DLD1 (cell line): ENCODE results near the gene PCDH9.

Experiments used
- in situ Hi-C: cut with HindIII; loops from 2 replicates; pipeline ENCODE4 v1.10.0; 2017; ENCODE audit warnings: low sequenced_read_pairs

Gene PCDH9

DNA sequence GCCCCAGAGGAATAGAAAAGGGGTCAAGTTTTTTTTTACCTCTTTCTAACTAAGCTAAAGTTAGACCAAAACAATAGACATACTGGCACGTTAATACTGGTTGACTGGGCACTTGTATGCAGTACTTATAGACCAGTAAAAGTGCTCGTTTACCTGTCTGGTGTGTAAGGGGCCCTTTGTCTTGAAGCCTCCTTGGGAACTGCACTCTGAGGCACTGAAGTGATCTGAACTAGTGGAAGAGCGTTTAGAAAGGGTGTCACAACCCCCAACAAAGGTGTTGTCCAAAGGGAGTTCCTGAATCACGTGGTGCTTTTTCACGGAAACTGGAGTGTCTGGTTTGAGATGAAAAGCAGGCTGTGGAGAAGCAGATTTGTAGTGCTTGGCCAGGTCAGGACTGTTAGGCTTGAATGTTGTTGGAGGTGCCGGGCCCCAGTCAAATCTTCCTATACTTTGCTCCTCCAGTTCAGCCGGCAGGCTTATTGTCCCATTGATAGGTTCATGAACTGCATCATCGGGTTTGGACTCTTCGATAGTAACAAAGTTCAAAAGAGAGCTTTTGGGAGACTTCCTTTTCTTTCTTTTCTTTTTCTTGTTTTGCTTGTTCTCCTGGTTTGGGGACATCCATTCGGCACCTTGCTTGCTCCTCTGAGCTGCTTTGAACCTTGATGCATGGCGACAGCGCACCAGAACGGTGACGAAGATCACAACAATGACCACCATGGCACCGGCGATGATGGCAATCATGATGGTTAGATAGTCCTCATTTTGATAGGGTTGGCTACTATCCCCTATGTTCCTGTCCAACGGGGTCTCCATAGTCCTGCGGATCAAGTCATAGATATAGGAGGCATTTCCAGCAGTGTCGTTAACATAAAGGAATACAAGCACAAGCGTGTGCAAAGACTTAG, 4.6 kb downstream of the PCDH9 start:
- in situ Hi-C loops: no loop called here

DNA sequence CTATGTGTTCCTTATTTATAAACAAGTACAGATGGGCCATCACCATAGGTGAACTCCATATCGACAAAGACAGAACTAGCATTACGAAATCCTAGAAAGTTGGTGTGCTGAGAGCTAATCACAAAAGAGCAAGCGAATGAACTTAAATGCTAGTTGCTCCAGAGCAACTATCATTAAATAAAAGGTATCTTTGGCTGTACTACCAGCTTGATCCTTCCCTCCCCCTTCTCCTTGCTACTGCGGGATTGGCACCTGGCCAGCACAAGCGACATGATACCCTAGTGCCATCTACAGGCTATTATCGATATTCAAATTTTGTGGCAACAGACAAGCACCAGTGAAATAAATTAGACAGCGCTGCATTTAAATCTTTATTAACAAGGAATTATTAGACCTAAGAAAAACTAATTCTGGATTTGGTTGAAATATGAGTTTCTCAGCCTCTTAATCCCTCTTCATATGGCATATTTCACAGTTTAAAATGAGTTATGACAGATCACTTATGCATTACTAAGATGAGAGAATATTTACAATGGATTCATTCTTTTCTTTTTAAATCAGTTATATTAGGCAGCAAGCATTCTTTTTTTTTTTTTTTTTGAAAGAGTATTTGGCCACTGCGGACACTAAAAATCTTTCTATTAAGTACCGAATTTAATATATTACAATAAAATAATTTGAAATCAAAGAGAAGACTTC, 5.8 kb downstream of the PCDH9 start:
- in situ Hi-C loops: no loop called here

- in situ Hi-C loops: no loop called here
Observed at GRCh38 chr13:67223742-67224141, 6.4 kb downstream of the PCDH9 start.

DNA sequence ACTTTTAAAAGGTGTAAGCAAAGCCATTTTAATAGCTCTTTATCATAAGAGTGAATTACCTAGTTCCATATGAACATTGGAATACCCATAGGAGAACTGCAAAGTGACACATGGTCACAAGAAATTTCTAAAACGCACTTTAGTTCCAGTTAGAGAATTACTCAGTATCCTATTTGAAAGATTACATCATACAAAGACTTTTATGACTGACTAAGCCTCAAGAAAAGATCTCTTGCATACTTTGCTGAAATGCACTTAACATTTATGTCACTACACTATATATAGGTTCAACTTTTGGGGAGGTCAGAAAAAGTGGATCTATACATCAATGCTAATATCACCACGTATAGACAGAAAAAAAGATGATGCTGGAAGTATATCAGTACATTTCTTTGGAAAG, 7.1 kb downstream of the PCDH9 start:
- in situ Hi-C loops: no loop called here

GRCh38 chr13:67221630-67222226, 8.4 kb downstream of the PCDH9 start:
- in situ Hi-C loops: no loop called here

GRCh38 chr13:67219113-67219512, 11.0 kb downstream of the PCDH9 start:
- in situ Hi-C loops: no loop called here

GRCh38 chr13:67217880-67218279, 12.3 kb downstream of the PCDH9 start:
- in situ Hi-C loops: no loop called here

DNA sequence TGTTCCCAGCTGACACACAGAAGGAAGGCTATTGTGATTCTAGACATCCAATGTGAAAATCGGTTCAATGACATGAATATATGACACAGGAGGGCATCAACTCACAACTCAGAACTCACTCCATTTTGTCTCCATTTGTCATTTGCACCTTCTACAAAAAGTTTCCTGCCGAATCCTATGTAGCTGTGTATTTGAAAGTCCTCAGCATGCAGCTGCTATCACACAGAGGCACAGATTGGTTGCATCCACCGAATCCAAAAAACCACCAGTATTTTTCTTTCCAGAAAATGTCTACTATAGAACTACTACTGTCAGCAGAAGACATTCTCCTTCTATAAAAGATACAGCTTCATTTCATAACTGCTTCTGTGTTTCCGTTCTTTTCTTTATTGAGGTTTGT, 13.3 kb downstream of the PCDH9 start:
- in situ Hi-C loops: no loop called here

DNA sequence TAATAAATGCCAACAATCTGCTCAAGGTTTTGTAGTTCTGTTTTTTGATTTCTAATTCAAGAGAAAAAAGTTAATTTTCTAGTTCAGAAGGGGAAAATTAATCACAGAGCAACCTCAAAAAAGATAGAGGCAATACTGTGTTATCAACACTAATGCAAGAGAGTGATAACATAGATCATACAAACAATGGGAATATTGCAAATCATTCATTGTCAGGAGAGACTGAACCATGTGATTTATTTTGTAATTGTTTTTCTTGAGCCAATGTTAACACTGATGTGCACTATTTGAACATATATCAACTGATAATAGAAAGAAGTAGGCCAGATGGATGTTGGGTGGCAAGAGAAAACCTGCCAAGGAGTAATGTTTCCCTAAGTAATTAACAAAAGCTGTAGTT, 19.9 kb downstream of the PCDH9 start:
- in situ Hi-C loops: no loop called here

- in situ Hi-C loops: no loop called here
Observed at GRCh38 chr13:67208552-67208951, 21.6 kb downstream of the PCDH9 start.

GRCh38 chr13:67204764-67205163, 25.4 kb downstream of the PCDH9 start:
- in situ Hi-C loops: no loop called here

- in situ Hi-C loops: no loop called here
Observed at GRCh38 chr13:67200605-67201004, 29.5 kb downstream of the PCDH9 start.

GRCh38 chr13:67200183-67200582, 30.0 kb downstream of the PCDH9 start:
- in situ Hi-C loops: no loop called here

GRCh38 chr13:67197704-67198103, 32.4 kb downstream of the PCDH9 start:
- in situ Hi-C loops: no loop called here

DNA sequence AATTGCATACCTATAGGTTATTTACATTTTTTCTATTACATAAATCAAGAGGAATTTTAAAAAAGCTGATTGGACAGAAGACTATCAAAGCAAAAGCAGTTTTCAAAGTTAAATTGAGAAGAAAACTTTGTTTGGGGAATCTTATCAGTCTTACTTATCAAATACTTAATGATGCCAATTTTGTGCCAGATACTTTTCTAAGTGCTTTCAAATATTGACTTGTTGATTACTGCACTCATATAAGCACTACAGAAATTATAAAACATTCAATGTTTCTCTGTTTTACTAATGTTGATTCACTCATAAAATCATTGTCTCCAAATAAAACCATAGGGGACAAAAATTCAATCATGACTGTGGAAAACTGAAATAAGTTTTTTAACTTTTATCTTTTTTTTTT, 36.2 kb downstream of the PCDH9 start:
- in situ Hi-C loops: no loop called here

GRCh38 chr13:67192751-67193150, 37.4 kb downstream of the PCDH9 start:
- in situ Hi-C loops: no loop called here

DNA sequence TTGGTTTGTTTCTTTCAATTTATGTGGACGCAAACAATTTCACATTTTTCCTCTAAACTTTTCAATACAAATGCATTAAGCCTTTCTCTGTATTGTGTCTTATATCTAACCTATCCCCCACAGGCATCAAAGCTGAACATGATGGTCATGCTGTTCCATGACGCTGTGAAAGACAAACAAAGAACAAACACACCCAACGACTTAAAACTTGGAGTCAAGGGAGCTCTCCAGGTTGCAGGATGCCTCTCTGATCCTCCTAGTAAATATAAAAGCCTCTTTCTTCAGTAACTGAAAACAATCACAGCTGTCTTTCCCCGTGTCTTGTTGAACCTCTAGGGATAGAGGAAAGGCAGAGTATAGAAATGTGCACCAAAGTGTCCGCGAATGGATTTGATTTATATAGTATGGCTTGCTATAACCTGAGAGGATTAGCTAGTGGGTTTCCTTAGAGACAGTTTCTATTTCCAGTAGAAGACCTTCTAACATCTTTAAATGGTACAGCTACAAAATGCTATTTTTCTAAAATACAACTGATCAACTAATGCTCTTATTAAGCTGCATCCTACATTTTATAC, 43.1 kb downstream of the PCDH9 start:
- in situ Hi-C loops: no loop called here

DNA sequence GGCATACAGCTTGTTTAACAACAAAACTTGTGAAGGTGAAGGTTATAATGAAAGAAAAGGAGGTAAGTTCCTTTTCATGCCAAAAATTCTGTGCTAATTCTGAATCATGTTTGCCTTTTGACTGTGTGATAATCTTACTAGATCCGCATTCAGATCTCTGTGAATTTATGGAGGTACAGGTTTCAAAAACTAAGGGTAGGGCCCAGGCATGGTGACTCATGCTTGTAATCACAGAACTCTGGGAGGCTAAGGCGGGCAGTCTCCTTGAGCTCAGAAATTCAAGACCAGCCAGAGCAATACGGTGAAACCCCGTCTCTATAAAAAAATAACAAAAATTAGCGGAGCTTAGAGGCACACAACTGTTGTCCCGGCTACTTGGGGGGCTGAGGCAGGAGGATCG, 45.9 kb downstream of the PCDH9 start:
- in situ Hi-C loops: no loop called here

DNA sequence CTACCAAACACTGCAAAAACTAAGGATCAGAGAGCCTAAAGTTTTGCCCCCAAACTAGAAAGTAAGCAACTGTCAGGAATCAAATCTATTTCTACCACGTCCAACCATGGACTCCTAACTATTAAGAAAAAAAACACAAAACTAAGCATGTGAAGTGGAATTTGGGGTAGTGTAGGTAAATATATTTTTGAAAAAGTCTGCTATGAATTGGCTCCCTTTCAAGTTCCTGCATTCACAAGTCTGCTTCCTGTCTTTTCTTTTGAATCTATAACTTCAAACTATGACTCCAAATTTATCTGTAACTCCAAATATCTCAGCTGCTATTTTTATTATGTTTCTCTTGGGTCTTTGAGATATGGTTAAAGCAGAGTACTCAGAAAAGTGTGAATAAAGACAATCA, 47.0 kb downstream of the PCDH9 start:
- in situ Hi-C loops: no loop called here

GRCh38 chr13:67175836-67176459, 54.2 kb downstream of the PCDH9 start:
- in situ Hi-C loops: no loop called here

DNA sequence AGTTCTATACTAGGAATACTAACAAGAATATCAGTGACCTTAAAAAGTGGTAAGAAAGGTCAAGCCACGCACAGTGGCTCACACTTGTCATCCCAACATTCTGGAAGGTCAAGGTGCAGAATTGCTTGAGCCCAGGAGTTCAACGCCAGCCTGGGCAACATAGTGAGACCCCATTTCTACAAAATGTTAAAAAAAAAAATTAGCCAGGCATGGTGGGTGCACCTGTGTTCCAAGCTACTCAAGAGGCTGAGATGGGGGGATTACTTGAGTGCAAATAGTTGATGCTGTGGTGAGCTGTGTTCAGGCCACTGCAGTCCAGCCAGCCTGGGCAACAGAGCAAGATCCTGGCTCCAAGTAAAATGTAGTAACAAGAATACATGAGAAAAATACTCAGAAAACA, 61.8 kb downstream of the PCDH9 start:
- in situ Hi-C loops: no loop called here
